HG02885 (cell line): ENCODE results near the gene TRAP1.

Source experiments
- ATAC-seq: cut with Tn5 transposase; IDR thresholded peaks from one replicate; pipeline ENCODE4 v1.9.1; 2021; ENCODE audit warnings: mild to moderate bottlenecking; ENCODE audit not compliant: unreplicated experiment, poor library complexity

TRAP1 gene

GRCh38 chr16:3717235-3718018 lies at the start of gene TRAP1:
Gene TRAP1, minus strand, starts transcription at chr16:3717524. Its CDS starts 16 bp downstream, at chr16:3717508.
- peak; percentile 92 for ATAC-seq

GRCh38 chr16:3766177-3766576 lies 48.9 kb upstream of the TRAP1 start:
- no peak for ATAC-seq

- ATAC-seq, result no peak
Measured at GRCh38 chr16:3764409-3764808, 47.1 kb upstream of the TRAP1 start.

- no peak for ATAC-seq
Measured at GRCh38 chr16:3762107-3762750, 44.9 kb upstream of the TRAP1 start.

- ATAC-seq, result no peak
Measured at GRCh38 chr16:3761375-3762106, 44.2 kb upstream of the TRAP1 start.

- no peak for ATAC-seq
Measured at GRCh38 chr16:3760518-3760917, 43.2 kb upstream of the TRAP1 start.

- no peak for ATAC-seq
Measured at GRCh38 chr16:3759736-3760135, 42.4 kb upstream of the TRAP1 start.

GRCh38 chr16:3756113-3756512 lies 38.8 kb upstream of the TRAP1 start:
- no peak for ATAC-seq

- ATAC-seq, result no peak
Measured at GRCh38 chr16:3755249-3755648, 37.9 kb upstream of the TRAP1 start.

GRCh38 chr16:3754772-3755171 lies 37.4 kb upstream of the TRAP1 start:
- no peak for ATAC-seq

GRCh38 chr16:3754081-3754703 lies 36.9 kb upstream of the TRAP1 start:
- ATAC-seq, result no peak

- ATAC-seq, result no peak
Measured at GRCh38 chr16:3752984-3753383, 35.7 kb upstream of the TRAP1 start.

- no peak for ATAC-seq
Measured at GRCh38 chr16:3751878-3752277, 34.6 kb upstream of the TRAP1 start.

GRCh38 chr16:3748307-3748706 lies 31.0 kb upstream of the TRAP1 start:
- ATAC-seq, result no peak

GRCh38 chr16:3745751-3746355 lies 28.5 kb upstream of the TRAP1 start:
- ATAC-seq, result no peak

GRCh38 chr16:3744018-3744417 lies 26.7 kb upstream of the TRAP1 start:
- no peak for ATAC-seq

- no peak for ATAC-seq
Measured at GRCh38 chr16:3740934-3741333, 23.6 kb upstream of the TRAP1 start.

GRCh38 chr16:3740186-3740585 lies 22.9 kb upstream of the TRAP1 start:
- ATAC-seq, result no peak

GRCh38 chr16:3739636-3740035 lies 22.3 kb upstream of the TRAP1 start:
- ATAC-seq, result no peak

GRCh38 chr16:3738541-3738940 lies 21.2 kb upstream of the TRAP1 start:
- ATAC-seq, result no peak
